GM18499 (cell line): ENCODE measurements around the gene RASD2.

Experiments used
- ATAC-seq: cut with Tn5 transposase; IDR thresholded peaks from one replicate; pipeline ENCODE4 v1.9.1; 2021; ENCODE audit warnings: moderate number of reproducible peaks; ENCODE audit not compliant: insufficient read depth, unreplicated experiment

RASD2 gene

DNA sequence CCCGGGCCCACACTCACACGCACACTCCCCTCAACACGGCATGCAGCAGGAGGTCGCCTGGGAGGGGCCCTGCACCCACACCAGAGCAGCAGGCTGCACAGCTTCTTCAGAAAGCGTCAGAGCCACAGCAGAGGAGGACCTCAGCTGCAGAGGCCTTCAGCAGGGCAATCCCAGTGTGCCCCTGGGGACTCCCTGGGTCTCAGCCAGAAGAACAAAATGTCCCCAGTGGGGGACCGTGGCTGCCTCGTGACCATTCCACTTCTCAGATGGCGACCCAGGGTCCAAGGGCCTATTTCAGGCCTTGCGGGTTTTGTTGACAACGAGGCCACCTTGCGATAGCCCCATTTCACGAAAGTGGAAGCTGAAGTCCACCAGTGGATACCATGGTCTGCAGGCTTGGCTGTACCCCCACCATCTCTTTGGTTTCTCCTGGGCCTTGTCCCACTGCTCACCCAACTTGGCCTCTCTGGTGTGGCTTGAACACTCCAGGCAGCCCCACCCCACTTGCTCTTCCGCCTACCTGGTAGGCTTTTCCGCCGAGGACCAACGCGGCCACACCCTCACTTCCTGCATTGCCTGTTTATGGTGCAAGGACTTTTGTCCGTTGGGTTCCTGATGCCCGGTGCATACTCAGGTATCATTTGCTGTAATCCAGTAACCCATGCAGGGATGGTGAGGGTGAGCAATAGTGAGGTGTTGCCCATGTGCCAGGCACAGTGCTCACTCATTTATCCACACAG is 38.4 kb downstream of the RASD2 start:
- no peak for ATAC-seq

DNA sequence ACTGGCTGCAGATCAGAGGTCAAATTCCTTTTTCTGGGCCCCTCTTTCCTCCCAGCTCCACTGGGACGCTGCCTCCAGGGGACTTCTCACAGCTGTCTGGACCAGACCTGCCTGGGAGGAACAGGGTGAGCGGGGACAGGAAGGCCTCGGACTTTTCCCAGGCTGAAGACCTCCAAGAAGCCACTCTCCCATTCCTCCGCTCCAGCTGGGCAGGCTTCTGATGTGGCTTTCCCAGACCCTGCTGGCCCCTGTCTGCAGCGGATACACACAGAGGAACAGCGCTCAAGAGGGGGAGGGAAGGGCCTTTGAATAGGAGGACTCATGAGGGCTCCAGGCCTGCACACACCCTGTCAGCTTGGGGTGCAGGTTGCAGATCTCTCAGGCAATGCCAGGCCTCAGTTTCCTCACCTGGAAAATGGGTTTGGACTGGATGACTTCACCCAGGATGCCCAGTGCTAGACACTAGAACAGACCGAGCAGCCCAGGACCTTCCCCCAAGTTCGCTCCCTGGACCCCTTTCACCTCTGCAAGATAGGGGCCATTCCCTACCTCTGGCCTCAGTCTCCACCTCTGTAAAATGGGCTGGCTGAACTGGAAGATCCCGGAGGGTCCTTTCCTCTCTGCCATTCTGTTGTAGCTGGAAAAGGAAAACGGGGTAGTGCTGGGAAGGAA is 39.9 kb downstream of the RASD2 start:
- ATAC-seq = no peak

DNA sequence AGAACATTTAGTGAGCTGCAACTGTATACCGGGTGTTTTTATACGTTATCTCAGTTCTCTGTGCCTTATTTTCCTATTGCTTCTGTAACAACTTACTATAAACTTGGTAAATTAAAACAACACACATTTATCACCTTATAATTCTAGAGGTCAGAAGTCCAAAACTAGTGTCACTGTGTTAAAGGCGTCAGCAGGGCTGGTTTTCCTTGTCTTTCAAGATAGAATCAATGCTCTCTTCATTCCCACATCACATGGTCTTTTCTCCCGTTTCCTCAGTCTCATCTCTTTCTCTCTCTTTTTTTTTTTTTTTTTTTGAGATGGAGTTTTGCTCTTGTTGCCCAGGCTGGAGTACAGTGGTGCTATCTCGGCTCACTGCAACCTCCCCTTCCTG is 40.4 kb downstream of the RASD2 start:
- ATAC-seq = no peak

DNA sequence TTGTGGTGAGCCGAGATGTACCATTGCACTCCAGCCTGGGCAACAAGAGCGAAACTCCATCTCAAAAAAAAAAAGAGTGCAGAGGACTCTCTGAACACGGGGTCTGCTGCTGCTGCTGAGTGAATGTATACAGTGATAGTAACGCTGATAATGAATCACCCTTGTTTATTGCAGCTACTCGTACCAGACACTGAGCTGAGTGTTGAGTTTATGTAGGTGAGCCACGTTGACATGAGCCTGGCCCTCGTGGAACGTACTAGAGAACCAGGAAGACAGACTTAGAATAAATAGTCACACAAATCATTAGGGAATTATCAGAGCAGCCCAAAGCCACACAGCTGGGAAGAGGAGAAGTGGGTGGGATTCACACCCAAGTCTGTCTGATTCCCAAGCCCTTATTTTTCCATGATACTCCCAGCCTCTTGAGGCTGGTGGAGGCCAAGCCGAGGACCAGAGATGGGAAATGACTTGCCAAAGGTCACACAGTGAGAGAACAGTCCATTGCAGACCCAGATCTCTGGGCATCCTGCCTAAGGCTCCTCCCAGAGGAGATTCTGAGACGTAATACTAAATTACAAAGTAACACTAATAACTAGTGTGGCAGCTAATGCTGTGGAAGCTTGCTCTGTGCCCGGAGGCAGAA is 41.7 kb downstream of the RASD2 start:
- no peak for ATAC-seq

DNA sequence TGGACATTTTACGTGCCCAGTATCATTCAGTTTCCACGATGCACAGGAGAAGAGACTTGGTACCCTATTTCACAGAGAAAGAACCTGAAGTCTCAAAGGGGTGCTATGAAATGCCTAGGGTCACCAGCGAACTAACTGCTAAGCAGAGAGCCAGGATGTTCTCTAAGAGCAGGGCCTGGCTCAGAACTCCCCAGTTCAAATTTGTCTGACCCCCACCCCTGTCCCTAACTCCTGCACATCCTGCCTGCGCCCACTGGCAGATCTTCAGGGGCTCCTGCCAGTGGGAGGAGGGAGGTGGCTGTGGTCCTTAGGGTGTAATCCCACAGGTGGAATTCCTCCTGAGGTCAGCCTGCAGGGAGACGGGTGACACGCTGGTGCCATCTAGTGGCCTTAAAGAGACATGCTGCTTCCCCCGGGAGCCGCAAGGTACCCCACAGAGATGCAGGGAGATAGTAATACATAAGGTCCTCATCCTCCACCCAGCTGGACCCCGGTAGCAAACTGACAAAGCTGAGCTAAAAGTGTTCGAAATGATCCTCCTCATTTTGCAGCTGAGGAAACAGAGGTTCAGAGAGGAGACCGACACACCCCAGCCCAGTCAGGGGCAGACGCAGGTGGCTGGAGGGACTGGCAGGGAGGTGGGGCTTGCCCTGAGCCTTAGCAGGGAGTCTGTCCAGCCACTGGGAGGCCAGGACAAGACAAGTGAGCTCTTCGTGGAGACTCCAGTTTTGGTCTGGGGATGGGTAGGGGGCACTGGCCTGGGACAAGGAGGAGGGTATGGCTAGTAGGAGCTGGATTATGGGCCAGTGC is 42.4 kb downstream of the RASD2 start:
- no peak for ATAC-seq

DNA sequence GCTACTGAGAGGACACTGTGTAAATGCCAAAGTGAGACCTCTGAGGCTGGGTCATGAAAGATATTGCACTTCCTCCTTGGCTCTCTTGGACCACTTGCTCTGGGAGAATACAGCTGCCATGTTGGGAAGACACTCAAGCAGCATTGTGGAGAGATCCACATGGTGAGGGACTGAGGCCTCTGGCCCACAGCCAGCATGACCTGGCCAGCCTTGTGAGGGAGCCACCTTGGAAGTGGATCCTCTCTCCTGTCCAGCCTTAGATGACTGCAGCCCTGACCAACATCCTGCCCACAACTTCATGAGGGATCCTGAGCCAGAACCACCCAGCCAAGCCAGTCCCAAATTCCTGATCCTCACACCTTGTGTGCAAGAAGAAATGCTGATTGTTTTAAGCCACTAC is 46.1 kb downstream of the RASD2 start:
- no peak for ATAC-seq

DNA sequence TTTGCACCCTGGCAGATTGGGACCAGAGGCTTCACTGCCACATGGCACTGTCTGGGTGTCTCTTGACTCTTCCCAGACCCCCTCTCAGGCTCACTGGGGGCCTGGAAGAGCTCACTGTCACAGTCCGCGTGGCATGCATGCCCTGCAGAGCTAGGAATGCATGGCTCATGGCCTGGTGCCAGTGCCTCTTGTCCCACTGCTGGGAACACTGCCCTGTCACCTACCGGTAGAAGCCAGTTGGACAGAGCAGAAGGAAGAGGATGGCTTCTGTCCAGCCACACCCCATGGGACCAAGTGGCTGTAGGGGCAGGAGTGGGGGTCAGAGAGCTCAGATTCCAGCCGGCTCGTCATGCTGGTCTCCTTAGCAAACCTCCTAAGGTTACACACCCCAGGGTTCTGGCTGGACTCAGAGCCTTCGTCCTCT is 46.8 kb downstream of the RASD2 start:
- no peak for ATAC-seq

DNA sequence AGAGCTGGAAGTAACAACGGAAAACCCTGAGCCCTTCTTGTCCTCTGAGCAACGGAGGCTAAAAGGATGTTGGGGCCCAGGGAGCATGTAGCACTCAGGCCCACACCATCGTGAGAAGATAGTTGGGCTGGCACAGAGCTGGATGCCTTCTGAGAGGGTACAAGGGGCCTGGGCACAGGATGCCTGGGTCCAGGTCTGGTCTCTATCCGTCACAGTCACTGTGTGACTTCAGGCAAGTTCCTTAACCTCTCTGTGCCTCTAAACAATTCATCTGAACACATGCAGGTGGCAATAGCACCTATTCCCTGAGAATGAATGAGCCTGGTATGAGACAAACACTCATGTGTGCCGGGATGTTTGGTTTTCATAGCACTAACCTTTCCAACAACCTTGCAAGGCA is 47.3 kb downstream of the RASD2 start:
- no peak for ATAC-seq

DNA sequence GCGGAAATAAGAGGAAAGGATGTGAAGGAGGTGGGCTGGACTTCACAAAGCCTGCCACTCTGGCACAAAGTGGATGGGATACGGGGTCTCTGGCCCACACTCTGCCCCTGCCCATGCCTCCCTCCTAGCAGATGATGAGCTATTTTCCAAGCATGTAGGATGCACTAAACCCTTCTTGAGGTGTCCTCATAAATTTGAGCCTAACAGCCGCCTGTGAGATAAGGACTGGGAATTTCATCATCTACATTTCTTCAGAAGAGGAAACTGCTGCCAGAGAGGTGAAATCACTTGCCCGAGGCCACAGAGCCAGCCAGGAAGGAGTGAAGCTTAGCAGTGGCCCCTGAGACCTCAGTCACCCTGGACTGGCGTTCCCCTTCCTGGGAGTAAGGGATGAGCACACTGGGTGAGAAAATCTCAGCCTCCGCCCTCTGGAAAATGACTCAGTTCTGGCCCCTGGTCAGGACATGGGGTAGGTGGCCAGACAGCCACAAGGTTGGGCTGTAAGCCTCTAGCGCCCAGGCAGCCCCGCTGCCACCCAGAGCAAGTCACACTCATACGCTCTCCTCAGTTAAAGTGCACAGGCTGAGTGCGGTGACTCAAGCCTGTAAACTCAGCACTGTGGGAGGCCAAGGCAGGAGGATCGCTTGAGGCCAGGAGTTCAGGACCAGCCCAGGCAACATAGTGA is 48.6 kb downstream of the RASD2 start:
- no peak for ATAC-seq

DNA sequence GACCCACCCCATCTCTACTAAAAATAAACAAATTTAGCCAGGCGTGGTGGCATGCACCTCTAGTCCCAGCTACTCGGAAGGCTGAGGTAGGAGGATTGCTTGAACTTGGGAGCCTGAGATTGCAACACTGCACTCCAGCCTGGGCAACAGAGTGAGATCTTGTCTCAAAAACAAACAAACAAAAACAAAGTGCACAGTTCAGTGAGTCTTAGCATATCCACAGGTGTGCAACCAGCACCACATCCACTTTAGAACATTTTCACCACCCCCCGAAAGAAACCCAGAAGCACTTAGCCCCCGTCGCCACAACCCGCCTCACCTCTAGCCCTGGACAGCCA is 49.1 kb downstream of the RASD2 start:
- no peak for ATAC-seq

DNA sequence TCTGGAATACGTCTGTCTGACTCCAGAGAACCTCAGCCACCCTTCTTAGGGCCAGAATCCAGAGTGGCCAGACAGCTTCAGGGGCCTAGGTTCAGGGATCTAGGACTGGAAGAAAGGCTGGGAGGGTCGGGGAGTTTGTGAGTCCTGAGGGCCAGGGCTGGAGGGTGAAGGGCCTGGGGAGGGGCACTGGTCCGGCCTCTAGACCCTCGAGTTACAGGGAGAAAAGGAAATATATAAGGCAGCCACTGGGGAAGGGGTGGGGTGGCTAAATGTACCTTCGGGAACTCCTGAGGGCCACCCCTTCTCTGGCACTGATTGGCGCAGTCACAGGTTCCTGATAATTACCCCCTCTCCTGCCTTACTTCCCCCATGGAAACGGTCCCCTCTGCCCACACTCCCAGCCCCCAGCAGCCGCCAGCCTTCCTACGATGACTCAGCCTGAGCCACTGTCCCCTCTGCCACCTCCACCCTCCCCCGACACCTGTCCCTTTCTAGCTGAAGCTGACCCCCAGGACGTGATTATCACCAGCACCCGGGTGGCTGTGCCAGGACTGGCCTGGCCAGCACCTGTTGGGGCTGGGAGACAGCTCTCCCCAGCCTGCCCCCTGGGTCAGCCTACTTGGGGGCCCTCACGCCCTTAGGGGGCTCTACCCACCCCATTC is 50.1 kb downstream of the RASD2 start:
- ATAC-seq = no peak

DNA sequence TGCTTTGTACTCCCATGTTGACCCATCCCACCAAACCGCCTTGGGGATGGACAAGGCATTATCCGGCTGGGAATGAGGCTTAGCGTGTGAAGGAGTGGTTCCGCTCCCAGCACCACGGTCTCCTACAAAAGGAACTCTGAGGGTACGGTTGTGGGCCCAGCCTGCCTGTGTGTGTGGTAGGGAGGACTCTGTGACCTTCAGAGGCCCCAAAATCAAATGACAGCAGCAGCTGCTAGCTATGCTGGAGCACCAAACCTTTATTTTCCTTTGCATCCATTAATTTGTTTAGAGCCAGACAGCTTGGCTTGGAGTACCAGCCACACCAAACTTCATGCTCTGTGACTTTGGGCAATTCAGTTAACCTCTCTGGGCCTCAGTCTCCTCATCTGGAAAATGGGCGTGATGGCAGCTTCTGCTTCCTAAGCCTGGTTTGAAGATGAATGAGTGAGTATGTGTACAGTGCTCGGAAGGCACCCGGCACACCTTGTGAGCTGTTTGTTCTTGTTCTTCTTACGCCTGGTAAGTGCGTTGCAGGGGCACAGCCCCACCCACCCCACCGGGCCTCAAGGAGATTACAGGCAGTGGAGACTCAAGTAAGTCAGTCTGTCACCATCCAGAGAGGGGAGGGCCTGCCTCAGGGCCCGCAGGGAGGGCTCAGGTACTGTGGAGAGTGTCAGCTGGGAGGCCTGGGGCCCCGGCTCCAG is 51.2 kb downstream of the RASD2 start:
- ATAC-seq = no peak

DNA sequence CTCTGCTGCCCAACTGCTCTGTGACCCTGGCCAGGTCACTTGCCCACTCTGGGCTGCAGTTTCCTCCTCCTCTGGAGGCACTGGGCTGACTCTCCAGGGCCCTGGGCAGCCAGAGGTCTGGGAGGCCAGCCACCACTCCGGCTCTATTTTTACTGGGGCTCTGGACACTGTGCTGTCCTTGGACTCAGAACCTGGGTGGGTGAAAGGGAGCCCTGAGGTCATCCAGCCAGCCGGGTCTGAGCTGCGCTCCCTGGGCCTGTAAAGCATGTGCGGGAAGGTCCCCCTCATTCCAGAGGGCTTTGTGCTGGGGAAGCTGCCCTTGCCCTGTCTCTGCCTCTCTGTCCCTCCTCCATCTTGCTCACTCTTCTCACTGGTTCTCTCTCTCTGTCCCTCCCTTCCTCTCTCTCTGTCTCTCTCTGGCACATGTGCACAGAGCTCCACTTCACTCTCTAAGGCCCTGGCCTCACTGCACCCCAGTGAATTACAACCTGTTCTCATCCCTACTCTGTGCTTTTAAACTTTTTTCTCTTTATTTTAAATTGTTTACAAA is 51.9 kb downstream of the RASD2 start:
- ATAC-seq = no peak

DNA sequence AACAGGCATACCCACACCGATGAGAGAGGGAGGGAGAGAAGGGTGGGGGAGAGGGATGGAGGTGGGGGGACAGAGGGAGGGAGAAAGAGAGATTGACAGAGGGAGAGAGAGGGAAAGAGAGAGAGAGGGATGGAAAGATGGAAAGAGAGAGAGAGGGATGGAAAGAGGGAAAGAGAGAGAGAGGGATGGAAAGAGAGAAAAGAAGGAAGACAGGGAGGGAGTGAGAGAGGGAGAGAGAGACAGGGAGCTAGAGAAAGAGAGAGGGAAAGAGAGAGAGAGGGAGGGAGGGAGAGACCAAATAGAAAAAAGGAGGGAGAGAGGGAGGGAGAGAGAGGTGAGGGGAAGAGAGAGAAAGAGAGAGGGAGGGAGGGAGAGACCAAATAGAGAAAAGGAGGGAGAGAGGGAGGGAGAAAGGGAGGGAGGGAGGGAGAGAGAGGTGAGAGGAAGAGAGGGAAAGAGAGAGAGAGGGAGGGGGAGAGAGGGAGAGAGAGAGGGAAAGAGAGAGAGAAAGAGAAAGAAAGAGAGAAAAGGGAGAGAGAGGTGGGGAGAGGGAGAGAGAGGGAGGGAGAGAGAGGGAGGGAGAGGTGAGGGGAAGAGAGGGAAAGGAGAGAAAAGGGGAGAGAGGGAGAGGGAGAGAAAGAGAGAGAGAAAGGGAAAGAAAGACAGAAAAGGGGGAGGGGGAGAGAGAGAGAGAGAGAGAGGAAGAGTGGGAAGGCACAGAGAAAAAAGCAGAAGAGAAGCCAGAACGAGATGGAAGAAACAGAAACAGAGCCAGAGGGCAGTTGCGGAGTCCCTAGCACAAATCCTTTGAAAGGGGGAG is 52.6 kb downstream of the RASD2 start:
- no peak for ATAC-seq

DNA sequence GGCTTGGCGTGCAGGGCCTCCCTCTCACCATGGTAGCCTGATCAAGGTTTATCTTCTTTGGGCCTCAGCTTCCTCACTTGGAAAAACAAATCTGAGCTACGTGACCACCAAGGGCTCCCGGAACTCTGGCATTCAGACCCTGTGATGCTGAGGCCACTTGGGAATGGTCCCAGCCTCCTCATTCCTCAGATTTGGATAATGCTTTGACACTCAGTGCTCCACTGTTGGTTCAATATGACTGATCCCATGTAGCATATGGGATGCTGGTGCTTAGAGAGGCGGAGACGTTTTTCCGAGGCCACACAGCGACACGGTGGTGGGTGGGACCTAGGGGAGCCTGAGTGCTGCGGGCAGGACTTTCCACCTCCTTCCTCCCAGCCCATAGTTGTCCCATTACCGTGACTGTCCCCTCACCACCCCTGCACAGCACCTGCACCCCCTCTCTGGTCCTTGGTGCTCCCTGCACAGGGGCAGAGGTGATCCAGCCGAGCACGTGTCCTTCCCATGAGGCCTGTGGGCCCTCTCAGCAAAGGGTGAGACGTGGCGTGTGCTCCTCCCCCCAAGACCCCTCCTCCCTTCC is 53.4 kb downstream of the RASD2 start:
- ATAC-seq = no peak

DNA sequence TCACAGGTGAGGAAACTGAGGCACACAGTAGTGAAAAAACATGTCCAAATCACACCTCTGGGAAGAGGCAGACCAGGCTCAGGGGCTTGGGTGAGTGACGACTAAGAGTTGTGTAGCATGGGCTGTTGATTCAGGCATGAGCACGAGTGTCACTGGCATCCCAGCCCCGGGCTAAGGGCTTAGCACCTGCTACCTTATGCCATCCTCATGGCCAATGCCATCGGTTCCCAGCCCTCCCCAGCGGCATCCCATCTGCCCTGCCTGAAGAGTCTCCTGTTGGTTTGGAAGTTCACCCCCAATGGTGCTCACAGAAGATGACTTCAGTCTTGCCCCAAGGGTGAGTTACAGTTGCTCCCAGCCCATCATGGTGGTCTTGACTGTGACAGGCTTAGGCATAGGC is 54.1 kb downstream of the RASD2 start:
- ATAC-seq = no peak

DNA sequence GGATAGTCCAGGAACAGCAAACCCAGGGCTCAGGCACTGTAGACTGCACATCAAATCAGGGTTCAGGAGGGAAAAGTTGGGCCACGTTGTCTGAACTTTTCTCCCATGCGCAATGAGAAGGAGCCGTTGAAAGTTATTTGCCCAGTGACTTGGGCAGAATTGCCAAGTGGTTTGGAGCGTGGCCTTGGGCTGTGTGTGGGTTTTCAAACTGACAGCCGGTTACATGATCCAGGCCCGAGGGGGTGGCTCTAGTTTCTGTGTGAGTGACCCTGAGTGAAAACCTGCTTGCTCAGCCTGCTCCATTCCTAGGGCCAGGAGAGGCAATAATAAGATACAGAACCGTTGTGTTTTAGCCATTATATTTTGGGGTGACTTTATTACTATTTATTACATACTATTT is 56.2 kb downstream of the RASD2 start:
- no peak for ATAC-seq
